ENCODE results near the gene ANKUB1.
A peak's percentile ranks its signal among the peaks of the same experiment; 100 is the strongest.

Gene ANKUB1

GRCh38 chr3:149763565-149764195, 28.7 kb downstream of the ANKUB1 start:
- no peak for DNase-seq (ENCODE audit: low spot score)

- no peak for DNase-seq (ENCODE audit: low spot score)
Observed at GRCh38 chr3:149753717-149754116, 38.6 kb downstream of the ANKUB1 start.

GRCh38 chr3:149752788-149753136, 39.6 kb downstream of the ANKUB1 start:
- no peak for DNase-seq (ENCODE audit: low spot score)

GRCh38 chr3:149752051-149752787, 40.1 kb downstream of the ANKUB1 start, which contains the start of gene COMMD2:
TSS of gene COMMD2 (minus strand) at chr3:149752489. CDS start at chr3:149752444, 45 bp downstream.
- peak; percentile 91 for DNase-seq (ENCODE audit: low spot score)

GRCh38 chr3:149751551-149751950, 40.8 kb downstream of the ANKUB1 start:
- DNase-seq (ENCODE audit: low spot score): no peak

GRCh38 chr3:149744606-149745005, 47.7 kb downstream of the ANKUB1 start:
- no peak for DNase-seq (ENCODE audit: low spot score)

- no peak for DNase-seq (ENCODE audit: low spot score)
Observed at GRCh38 chr3:149744151-149744550, 48.2 kb downstream of the ANKUB1 start.

GRCh38 chr3:149739396-149739795, 53.0 kb downstream of the ANKUB1 start:
- DNase-seq (ENCODE audit: low spot score): no peak

- DNase-seq (ENCODE audit: low spot score): no peak
Observed at GRCh38 chr3:149738876-149739275, 53.5 kb downstream of the ANKUB1 start.

GRCh38 chr3:149736953-149737205, 55.5 kb downstream of the ANKUB1 start:
- DNase-seq (ENCODE audit: low spot score): no peak

- DNase-seq (ENCODE audit: low spot score): peak; percentile 42
Observed at GRCh38 chr3:149736175-149736952, 56.0 kb downstream of the ANKUB1 start.

- no peak for DNase-seq (ENCODE audit: low spot score)
Observed at GRCh38 chr3:149732234-149732633, 60.1 kb downstream of the ANKUB1 start.

GRCh38 chr3:149727656-149728055, 64.7 kb downstream of the ANKUB1 start:
- no peak for DNase-seq (ENCODE audit: low spot score)

GRCh38 chr3:149726716-149727407, 65.5 kb downstream of the ANKUB1 start:
- DNase-seq (ENCODE audit: low spot score): peak; percentile 42

- peak; percentile 29 for DNase-seq (ENCODE audit: low spot score)
Observed at GRCh38 chr3:149723781-149724180, 68.6 kb downstream of the ANKUB1 start.

GRCh38 chr3:149720918-149721317, 71.4 kb downstream of the ANKUB1 start:
- DNase-seq (ENCODE audit: low spot score): no peak

GRCh38 chr3:149717391-149718056, 74.8 kb downstream of the ANKUB1 start:
- DNase-seq (ENCODE audit: low spot score): peak; percentile 71

GRCh38 chr3:149716984-149717383, 75.4 kb downstream of the ANKUB1 start:
- no peak for DNase-seq (ENCODE audit: low spot score)

GRCh38 chr3:149715247-149715646, 77.1 kb downstream of the ANKUB1 start:
- DNase-seq (ENCODE audit: low spot score): no peak

GRCh38 chr3:149713730-149714654, 78.4 kb downstream of the ANKUB1 start:
- no peak for DNase-seq (ENCODE audit: low spot score)
